GM19324 (cell line): ENCODE results near the gene SH2D2A.

Experiments
- ATAC-seq: cut with Tn5 transposase; IDR thresholded peaks from one replicate; pipeline ENCODE4 v1.9.1; 2021; ENCODE audit warnings: mild to moderate bottlenecking, moderate library complexity; ENCODE audit not compliant: unreplicated experiment, low FRiP score

SH2D2A gene

DNA sequence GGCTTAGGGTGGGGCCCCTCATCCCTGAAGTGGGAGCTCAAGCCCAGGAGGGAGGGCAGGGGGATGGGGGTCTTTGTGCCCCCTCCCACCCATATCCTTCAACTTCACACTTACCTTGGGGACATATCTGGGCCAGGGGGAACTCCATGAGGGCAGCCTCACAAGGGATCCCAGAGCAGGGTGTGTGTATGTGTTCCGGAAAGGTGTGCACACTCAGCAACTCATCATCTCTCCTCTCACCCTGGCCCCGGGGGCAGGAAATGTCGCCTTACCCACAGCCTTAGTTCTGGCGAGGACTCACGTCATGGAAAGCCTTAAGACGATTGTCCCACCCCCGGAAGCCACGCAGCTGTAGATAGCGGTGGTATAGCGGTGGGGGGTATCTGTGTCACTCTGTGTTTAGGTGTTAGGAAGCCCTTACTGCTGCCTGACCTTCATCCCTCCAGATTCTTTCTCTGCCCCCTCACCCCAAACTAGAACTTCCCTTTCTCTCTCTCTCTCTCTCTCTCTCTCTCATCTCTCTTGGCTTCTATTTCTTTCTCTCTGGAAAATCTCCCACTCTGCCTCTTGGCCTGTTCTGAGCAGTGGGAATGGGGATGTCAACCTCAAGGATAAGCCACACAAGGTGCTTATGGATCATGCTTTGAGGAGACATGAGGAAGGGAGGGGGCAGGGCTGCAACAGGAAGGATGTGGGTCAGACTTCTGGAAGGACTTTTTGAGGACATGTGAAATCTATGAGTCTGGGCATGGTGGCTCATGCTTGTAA, at the start of gene SH2D2A:
Gene SH2D2A, minus strand, starts transcription at position 288 of the 768 bp plus-strand sequence. Its CDS starts 140 bp downstream, at position 148.
- no peak for ATAC-seq

DNA sequence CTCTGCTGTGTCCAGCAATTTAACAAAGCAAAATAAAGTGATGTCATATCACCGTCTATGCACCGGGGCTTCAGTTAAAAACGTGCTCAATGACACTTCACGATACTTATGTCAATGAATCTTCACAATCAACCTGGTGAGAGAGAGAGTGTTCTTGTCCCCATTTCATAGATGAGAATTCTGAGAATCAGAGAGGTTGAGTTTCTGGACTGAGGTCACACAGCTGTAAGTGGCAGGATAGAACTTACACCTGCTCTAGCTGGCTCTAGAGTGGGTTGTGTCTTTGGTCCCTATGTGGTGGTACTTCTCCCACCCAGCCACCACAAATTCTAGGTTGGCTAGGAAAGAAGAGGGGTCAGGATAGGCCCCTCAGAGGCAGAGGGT, 49.2 kb upstream of the SH2D2A start:
- no peak for ATAC-seq

DNA sequence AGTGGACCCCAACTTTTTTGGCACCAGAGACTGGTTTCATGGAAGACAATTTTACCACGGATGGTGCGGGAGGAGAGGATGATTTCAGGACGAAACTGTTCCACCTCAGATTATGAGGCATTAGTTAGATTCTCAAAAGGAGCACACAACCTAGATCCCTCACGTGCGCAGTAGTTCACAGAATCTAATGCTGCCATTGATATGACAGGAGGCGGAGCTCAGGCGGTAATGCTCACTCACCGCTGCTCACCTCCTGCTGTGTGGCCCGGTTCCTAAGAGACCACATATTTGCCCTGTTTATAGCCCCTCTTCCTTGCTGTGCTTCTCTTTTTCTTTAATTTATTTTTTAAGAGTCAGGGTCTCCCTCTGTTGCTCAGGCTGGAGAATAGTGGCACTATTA, 48.6 kb upstream of the SH2D2A start:
- no peak for ATAC-seq

DNA sequence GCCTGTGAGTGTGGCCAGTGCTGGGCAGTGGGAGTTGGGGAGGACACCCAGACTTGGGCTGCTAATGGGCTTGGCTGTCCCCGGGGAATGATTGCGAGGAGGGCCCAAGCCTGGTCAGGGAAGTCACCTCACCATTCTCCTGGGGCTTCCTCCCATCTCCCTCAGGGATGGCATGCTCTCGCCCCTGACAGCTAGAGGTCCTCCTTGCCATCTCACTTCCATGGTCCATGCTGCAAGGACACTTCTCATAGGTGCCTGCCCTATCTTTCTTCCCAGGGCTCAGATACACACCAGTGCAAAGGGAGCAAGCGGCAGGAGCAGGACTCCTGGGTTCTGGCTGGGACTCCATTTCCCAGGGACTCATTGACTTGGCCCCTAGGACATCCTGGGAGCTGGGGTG, 48.1 kb upstream of the SH2D2A start:
- no peak for ATAC-seq

DNA sequence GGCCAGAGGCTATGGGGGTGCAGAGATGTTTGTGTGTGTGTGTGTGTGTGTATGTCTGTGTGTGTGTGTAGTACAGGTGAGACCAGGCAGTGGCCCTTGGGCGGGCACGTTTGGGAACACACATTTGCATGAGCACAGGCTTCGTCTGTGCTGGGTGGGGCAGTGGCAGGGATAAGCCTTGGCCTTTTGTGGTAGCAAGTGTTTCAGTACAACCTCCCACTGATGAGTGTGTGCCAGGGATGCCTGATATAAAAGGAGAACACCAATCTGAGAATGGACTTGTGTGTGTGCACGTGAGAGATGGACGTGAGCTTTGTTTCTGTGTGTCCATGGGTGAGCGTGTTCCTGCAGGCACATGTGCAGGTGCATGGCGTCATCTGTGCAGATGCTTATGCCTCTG, 47.0 kb upstream of the SH2D2A start:
- no peak for ATAC-seq

DNA sequence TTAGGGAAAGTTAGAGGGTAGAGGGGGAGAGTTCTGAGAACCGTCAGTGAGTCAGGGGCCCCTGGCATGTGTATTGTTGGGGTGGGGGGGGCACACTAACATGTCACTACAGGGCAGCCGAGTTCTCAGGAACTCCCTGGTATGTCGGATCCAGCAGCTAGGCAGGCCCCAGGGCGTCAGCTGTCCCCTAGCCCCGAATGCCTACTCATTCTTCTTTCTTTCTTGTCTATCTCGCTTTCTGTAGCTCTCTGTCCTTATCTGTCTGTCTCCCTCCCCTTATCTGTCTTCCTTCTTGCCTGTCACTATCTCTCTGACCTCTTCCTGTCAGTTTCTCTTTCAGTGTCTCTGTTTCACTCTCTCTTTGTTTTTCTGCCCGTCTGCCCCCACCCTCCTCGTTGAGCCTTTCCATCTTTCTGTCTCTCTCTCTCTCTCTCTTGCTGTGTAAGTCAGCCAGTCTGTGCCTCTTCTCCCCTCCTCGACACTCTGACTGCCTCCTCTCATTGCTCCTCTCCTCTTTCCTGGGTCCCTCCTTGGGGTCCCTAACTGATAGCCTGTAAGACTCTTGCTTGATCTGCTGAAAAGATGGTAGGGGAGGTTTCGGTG, 46.5 kb upstream of the SH2D2A start:
- no peak for ATAC-seq

DNA sequence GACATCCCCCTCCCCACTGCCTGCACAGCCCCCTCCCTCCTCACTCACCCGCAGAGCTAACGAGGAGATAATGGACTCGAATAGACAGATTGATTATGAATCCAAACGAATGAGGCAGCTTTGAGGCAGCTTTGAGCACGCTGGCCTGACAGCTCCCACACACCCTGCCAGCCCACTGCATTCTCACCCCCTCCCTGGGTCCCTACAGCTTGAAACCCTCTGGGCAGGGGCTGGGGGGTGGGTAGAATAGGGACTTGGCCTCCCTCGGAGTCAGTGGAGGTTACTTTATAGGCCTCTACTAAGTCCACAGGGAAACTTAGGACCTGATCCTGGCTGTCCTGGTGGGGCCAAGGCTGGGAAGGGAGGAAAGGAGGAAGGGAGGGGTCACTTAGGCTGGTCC, 45.9 kb upstream of the SH2D2A start:
- ATAC-seq = no peak

DNA sequence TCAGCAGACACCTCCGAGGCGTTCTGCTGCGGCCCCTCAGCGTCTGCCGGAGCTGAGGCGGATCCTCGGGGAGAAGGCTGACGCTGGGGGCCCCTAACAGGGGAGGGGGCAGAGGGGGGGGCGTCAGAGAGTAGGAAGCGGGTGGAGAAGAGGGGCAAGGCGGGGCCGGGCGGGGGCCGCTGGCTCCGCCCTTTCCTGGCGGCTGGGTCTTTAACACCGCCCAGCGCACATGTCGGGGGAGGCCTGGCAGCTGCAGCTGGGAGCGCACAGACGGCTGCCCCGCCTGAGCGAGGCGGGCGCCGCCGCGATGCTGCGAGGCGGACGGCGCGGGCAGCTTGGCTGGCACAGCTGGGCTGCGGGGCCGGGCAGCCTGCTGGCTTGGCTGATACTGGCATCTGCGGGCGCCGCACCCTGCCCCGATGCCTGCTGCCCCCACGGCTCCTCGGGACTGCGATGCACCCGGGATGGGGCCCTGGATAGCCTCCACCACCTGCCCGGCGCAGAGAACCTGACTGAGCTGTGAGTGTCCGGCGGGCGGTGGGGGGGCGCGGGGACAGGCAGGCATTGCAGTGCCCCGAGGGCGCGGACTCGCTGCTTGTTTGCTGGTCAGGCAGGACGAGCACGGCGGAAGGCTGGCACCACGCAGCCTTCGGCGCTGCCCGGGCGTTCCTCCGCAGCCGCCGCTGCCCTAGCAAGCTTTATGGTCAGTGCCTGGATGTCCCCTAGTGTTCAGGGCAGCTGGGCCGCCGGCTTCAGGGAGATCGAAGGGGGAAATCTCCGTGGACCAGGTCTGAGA, 44.2 kb upstream of the SH2D2A start, which contains the start of gene NTRK1:
Gene NTRK1, plus strand, starts transcription at position 238 of the 796 bp plus-strand sequence. Its CDS starts 70 bp downstream, at position 308.
- ATAC-seq = no peak

DNA sequence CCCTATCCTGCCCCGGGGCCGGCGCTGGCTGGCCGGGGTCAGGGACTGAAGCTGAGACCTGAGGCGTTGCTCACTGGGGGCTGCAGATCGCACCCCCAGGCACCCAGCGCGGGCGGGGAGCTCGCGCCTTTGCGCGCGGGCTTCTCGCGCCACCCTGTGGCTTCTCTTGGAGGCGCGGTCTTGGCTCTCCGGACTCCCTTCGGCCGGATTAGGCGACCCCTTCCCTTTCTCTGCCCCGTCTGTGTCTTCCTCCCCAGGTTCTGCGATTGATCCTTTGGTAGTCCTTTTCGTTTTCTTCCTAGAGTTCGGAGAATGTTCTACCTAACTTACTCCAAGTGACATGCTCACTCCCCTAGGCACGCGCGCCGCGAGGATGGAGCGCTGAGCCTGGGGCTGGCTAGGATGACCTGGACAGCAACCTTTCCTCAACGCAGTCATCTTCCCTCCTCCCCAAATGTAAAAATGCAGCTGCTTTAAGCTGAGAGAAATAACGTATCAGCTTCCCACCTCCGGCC, 43.5 kb upstream of the SH2D2A start:
- no peak for ATAC-seq

DNA sequence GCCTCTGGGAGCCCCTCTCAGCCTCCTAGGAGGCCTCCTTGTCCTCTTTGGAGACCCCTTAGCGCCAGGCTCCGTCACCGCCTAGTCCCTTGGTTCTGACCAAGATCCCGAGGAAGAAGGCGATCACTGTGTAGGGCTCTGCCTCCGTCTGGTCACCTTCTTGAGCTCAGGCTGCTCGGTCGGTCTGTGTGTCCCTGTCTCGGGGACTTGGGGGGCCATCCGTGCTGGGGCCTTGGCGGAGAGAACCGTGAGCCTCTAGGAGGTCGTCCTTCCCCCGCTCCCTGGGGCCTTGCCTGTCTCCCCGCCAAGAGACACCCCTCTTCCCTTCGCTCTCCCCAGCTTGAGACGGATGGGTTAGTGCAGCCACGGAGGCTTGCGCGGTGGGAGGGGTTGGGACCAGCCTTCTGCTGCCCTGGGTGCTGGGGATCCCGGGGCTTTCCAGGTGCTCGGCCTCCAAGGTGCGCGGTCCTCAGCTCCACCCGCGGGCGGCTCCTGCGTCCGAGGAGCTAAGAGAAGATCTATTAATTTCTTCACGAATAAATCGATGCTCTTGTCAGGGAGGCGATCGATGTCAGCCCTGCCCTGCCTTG, 43.0 kb upstream of the SH2D2A start:
- ATAC-seq = no peak

DNA sequence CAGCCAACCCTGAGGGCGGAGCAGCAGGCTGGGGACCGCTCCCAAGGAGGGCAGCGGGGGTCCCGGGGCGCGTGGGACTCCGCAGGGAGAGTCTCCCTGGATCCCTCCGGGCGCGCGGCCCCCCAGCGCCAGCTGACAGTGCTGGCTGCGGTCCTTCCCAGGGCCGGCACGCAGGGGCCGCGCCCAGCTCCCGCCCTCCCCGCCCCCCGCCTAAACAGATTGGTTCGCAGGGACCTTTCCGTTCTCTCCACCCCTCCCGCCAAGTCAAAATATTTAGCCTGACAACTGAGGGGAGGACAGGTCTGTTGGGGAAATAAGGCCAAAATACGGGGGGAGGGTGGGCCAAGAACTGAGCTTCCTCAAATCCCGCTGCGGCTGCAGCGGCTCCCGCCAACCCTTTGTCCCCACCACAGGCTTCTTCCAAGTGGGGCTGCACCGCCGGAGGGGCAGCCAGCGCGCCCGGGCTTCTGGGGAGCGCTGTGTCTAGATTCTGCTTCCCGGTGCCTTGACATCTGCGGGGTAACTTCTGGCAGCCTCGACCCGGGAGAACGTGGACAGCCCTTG, 42.4 kb upstream of the SH2D2A start, which contains the start of gene INSRR:
Gene INSRR, minus strand, starts transcription at position 159 of the 564 bp plus-strand sequence. CDS start 496 bp downstream, outside the sequence.
- no peak for ATAC-seq

DNA sequence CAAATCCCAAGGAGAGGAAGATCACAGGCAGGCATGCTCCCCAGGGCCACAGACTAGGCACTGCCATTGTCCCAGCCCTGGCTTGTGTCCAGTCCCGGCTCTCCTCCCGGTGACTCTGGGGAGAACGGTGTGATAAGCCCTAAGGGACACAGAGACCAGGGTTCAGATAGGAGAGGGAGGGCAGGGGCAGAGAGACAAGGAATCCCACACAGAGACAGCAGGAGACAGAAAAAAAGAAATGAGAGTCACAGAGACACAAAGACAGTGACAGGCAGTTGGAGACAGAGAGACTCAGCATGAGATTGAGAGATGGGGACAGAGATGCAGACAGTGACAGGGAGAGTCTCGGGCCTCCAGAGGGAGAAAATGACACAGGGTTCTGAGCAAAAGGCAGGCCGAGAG, 41.9 kb upstream of the SH2D2A start:
- no peak for ATAC-seq

DNA sequence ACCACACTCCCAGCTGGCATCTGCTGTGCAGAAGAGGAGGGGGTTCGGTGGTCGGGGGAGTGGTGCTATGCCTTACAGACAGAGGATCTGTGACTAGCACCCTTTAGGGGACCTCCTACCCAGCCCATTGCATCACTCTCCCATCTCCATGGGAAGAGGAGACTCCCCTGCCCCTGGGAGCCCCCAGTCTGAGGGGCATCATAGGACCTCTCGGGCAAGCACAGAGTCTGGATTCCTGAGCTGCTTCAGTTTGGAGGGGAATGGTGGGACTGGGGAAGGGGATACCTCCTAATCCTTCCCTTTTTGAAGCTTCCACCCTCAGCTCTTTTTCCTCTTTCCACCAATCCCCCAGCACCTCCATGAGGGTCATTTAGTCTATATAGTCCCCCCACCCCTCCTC, 40.9 kb upstream of the SH2D2A start:
- no peak for ATAC-seq

DNA sequence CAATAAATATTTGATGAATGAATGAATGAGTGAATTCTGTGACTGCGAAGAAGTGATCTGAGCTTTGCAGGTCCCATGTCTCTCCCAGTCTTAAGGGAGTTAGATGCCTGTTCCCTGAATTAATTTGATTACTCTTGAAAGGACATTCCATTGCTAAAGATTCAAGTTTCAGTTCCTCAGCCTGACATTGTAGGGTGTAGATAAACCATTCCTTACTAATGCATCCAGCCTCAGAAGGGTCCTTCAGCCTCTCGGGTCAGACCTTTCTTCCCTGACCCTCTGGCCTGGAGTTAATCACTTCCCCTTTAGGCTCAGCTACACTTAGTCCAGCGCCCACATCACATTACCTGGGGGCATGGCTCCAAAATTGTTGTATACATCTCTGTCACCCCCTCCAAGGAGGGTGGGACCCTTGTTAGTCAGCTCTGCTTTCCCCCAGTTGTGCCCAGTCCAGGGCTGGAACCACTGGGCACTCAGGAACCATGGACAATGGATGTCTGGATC, 39.7 kb upstream of the SH2D2A start:
- no peak for ATAC-seq

DNA sequence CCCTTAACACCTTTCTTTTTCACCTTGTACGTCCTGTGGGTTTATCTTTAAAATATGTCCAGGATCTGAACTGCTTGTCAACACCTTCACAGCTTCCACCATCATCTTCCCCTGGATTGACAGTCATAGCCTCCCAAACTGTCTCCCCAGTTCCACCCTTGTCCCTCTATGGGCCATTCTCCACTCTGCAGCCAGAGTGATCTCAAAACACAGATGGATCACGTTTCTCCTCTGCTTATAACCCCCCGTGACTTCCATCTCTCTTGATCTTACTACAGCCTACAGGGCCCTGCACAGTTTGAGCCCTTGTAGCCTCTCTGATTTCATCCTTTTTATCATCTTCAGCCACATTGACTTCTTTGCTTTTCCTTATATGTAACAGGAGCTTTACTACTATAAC, 38.0 kb upstream of the SH2D2A start:
- no peak for ATAC-seq

DNA sequence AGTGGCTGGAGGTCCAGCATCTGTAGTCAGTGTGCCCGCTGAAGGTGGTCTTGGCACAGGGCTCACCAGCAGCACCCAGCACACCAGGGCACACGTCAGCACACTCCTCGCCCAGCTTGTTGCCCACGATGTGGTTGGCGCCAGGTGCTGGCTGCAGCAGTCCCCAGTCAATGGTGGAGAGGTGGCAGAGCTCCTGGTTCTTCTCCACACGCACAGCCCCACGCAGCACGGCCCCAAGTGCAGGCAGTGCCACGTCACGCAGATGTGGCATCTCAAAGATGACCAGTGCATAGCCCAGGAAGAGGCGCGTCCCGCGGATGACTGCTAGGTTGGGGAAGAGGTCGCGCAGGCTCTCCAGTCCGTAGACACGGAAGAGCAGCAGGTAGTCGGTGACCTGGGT, 37.1 kb upstream of the SH2D2A start:
- no peak for ATAC-seq

DNA sequence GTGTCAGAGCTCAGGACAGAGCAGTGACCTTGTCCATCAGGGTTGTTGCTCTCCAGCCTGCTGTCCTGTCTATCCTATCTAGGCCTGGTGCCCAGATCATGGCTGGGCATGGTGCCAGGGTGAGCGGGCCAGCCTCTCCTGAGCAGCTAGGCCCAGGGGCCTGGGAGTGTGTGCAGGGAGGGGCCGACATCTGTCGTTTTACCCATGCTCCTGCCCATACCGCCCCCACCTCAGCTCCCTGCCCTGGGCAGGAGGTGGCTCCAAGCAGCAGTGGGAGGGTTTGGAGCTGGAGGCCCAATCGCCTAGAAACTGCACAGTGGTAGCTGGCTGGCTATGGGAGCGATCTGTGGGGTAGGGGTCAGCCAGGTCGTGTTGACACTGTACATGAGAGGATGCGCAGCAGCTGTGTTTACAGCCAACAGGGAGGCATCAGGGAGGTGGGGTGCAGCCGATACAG, 35.8 kb upstream of the SH2D2A start:
- ATAC-seq = no peak

DNA sequence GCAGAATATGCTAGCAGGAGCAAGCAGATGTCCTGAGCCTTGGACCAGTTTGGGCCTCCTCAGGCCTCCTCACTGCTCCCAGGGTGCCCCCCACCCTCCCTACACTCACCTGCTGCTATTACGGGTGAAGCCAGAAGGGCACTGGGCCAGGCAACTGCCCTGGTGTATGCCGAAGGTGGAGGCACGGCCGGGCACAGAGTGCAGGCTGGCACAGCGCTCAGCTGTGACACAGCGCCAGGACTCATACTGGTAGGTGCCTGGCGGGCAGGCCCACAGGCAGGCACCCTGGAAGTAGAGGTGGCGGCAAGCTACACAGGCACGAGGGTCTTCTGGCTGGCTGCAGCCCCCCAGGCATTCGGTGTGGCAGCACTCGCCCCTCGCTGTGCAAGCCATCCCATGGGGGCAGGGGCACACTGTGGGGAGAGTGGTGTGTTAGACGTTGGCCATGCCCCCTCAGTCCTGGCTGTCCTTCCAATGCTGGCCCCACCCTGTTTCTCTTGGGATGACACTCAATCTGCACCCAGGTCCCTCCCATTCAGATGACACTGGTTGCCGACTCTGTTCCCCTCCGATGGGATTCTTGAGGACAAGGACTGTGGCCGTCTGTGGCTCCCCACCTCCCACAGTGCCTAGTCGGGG, 35.2 kb upstream of the SH2D2A start:
- no peak for ATAC-seq

DNA sequence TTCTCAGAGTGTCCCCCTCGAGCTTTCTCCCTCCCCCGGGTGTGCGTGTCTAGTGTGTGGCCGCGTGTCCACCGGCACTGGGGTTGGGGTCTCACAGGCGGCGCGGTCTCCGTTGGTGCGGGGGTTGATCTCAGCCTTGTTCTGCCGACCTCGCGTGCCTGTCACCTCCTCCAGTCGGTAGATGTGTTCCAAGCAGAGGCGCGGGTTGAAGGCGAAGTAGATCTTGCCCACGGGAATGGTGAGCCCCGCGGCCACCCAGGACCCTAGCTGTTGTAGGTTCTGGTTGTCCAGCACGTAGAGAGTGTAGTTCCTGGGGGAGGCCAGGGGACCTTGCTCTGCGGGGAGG, 32.5 kb upstream of the SH2D2A start:
- no peak for ATAC-seq
